ENCODE results near the gene KLRF2. TPM values are rescaled to one million over a fixed set of nuclear protein-coding genes. Genes with fewer than 3 reads are reported as not detected.

KLRF2 gene
- total and polyA plus RNA-seq, 2 of the 8 experiments (the other 6 are each of a cell fraction or from before 2014, with no cell fraction given): not detected

DNA sequence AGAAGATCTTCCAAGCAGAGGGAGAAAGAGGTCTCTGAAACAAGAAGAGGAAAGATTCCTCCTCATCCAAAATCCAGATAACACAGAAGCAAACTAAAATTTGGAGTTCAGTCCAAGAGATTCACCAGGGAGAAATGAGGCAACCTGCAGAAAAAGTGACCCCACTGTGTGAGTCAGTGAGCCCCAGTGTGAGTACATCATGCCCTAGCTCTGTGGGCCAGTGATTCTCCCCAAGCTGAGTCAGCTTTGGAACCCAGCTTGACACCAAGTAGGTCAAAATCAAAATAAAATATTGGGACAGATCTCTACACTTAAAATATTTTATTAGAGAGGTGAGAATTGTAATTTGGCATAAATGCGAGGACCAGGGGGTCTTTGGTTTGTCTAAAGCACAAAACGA is 29.4 kb upstream of the KLRF2 start:
- Histone ChIP-seq H2BK15ac (ENCODE audit: low read length) (no peak overlapping the region), H2AK5ac (ENCODE audit: low read depth, low read length) (no peak overlapping the region), H2BK12ac (ENCODE audit: low read depth, low read length) (no peak overlapping the region), H3K23ac (ENCODE audit: insufficient read length) (peak overlapping the region; percentile 87), H2BK20ac (ENCODE audit: low read length) (no peak overlapping the region), H3K4me2 (ENCODE audit: insufficient read depth in 1 of 2, low read depth in 2 of 2, low read length in 2 of 2) (no peak overlapping the region), H4K8ac (ENCODE audit: extremely low read depth, insufficient read depth, low read length) (no peak overlapping the region), H2BK120ac (replicated peaks; ENCODE audit: low read depth, low read length) (no peak overlapping the region), H3K14ac (ENCODE audit: insufficient read length) (no peak overlapping the region), H3K4me1 (replicated peaks in 1 of 4; ENCODE audit: control insufficient read depth in 3 of 4, insufficient read depth in 4 of 4, low read length in 3 of 4) (no peaks in the 10 kb centered on the region), H3K23me2 (ENCODE audit: low read depth, low read length) (no peaks in the 10 kb centered on the region), H3K27me3 (replicated peaks in 1 of 4; ENCODE audit: control insufficient read depth in 3 of 4, extremely low read depth in 1 of 4, insufficient read depth in 3 of 4, low read length in 3 of 4) (no peaks in the 10 kb centered on the region), H4K20me1 (replicated peaks in 1 of 2; ENCODE audit: control insufficient read depth in 1 of 2, insufficient read depth in 2 of 2, low read length in 2 of 2) (no peaks in the 10 kb centered on the region), H3K18ac (ENCODE audit: extremely low read depth, low read length) (no peak overlapping the region; the same call in 1 of the 2 replicates), H3K4me3 (ENCODE audit: extremely low read depth in 1 of 4, insufficient read depth in 2 of 4, low read depth in 3 of 4, low read length in 4 of 4) (no peak overlapping the region), H4K91ac (replicated peaks; ENCODE audit: insufficient read length, low read length) (no peak overlapping the region), H3K79me2 (ENCODE audit: control insufficient read depth in 1 of 2, insufficient read depth in 2 of 2, low read length in 2 of 2) (no peaks in the 10 kb centered on the region), H3K79me1 (ENCODE audit: low read depth, low read length) (no peaks in the 10 kb centered on the region), H3K36me3 (ENCODE audit: control insufficient read depth in 2 of 4, insufficient read depth in 4 of 4, low read length in 3 of 4) (no peaks in the 10 kb centered on the region), H3K9me3 (ENCODE audit: insufficient read depth in 2 of 2, low read depth in 1 of 2, low read length in 1 of 2) (no peaks in the 10 kb centered on the region), H2AFZ (ENCODE audit: low read length) (no peak overlapping the region), H3K4ac (replicated peaks; ENCODE audit: insufficient read length, low read depth, low read length) (no peak overlapping the region), H4K5ac (ENCODE audit: insufficient read length, low read depth, low read length) (no peak overlapping the region), H3K27ac (ENCODE audit: low read depth, low read length) (no peak overlapping the region), H3K9ac (replicated peaks in 1 of 4; ENCODE audit: extremely low read depth in 1 of 4, low read depth in 3 of 4, low read length in 3 of 4) (no peak overlapping the region), H2BK5ac (ENCODE audit: low read depth, low read length) (no peak overlapping the region), H3K56ac (replicated peaks; ENCODE audit: insufficient read length, low read depth, low read length) (no peak overlapping the region)
- FAIRE-seq (no peak), DNase-seq (ENCODE audit: low read depth in 1 of 2, low spot score in 2 of 2) (no peak)
- WGBS, 2 experiments (ENCODE audit: extremely low coverage in 1 of 2, insufficient coverage in 1 of 2, insufficient read length in 1 of 2, insufficient replicate concordance in 2 of 2, low coverage in 1 of 2, low lambda C conversion rate in 2 of 2, missing lambda C conversion rate in 1 of 2): 94% methylated on average over 2 of the region's 2 CpGs; no CpG with 5 or more reads in 1 of the 2 experiments
- ChIA-PET CTCF (ENCODE audit: partially characterized antibody) (interaction anchor here (1.4 to 1.5 kb wide), 2 partner anchors 38 to 101 kb away, joined by 4 read pairs; no protein-coding TSS in a partner anchor), POLR2A (ENCODE audit: partially characterized antibody) (no interaction called here)
- TF ChIP-seq POU5F1 (IDR thresholded peaks at IDR 0.05; ENCODE audit: low read depth, low read length): no peak
- no peak for TF ChIP-seq KDM5A (IDR thresholded peaks at IDR 0.05; ENCODE audit: low read length)
- TF ChIP-seq TAF7 (optimal IDR thresholded peaks at IDR 0.05; ENCODE audit: borderline replicate concordance, low read depth, low read length): no peak
- TF ChIP-seq, protein P1, sequence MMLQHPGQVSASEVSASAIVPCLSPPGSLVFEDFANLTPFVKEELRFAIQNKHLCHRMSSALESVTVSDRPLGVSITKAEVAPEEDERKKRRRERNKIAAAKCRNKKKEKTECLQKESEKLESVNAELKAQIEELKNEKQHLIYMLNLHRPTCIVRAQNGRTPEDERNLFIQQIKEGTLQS (IDR thresholded peaks at IDR 0.05; ENCODE audit: insufficient read depth, low read depth, low read length): no peak
- TF ChIP-seq BCL11A (IDR thresholded peaks at IDR 0.05; ENCODE audit: low read depth in 2 of 2, low read length in 2 of 2): no peak
- TF ChIP-seq MAFK (IDR thresholded peaks at IDR 0.05; ENCODE audit: low read depth, low read length): no peak
- TF ChIP-seq SIN3A (conservative IDR thresholded peaks at IDR 0.05 in 1 of 2, IDR thresholded peaks at IDR 0.05 in 1 of 2; ENCODE audit: low read depth in 1 of 2, low read length in 2 of 2): no peak
- TF ChIP-seq, protein P2, sequence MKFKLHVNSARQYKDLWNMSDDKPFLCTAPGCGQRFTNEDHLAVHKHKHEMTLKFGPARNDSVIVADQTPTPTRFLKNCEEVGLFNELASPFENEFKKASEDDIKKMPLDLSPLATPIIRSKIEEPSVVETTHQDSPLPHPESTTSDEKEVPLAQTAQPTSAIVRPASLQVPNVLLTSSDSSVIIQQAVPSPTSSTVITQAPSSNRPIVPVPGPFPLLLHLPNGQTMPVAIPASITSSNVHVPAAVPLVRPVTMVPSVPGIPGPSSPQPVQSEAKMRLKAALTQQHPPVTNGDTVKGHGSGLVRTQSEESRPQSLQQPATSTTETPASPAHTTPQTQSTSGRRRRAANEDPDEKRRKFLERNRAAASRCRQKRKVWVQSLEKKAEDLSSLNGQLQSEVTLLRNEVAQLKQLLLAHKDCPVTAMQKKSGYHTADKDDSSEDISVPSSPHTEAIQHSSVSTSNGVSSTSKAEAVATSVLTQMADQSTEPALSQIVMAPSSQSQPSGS (IDR thresholded peaks at IDR 0.05; ENCODE audit: low read length): no peak
- TF ChIP-seq RAD21 (IDR thresholded peaks at IDR 0.05 in 1 of 2, conservative IDR thresholded peaks at IDR 0.05 in 1 of 2; ENCODE audit: low read depth in 2 of 2, low read length in 2 of 2): no peak
- no peak for TF ChIP-seq EP300 (IDR thresholded peaks at IDR 0.05; ENCODE audit: borderline replicate concordance in 1 of 2, low read depth in 2 of 2, low read length in 2 of 2)
- no peak for TF ChIP-seq NANOG (IDR thresholded peaks at IDR 0.05; ENCODE audit: insufficient read depth, low read depth, low read length, poor library complexity, severe bottlenecking)
